H54 (cell line): ENCODE measurements around the gene ATXN1.
A peak's percentile ranks its signal among the peaks of the same experiment; 100 is the strongest.

Experiments used
- DNase-seq: peaks from one replicate; pipeline ENCODE4 v3.0.0; 2011; ENCODE audit warnings: low spot score, mixed read lengths; ENCODE audit not compliant: insufficient read length
- FAIRE-seq: peaks from 3 replicates; lab custom pipeline; 2011; peaks lifted over from hg19 to GRCh38; lab: Jason Lieb, UNC
- POLR2A ChIP-seq: IDR thresholded peaks from 2 replicates; pipeline ENCODE4 v1.6.1; 2011; ENCODE audit warnings: low read depth, mild to moderate bottlenecking, low read length

The ATXN1 gene

GRCh38 chr6:16339265-16339587, 422.0 kb downstream of the ATXN1 start:
- TF ChIP-seq POLR2A: no peak
- FAIRE-seq (no peak), DNase-seq (no peak)

GRCh38 chr6:16338577-16339264, 422.5 kb downstream of the ATXN1 start:
- FAIRE-seq (peak; percentile 82), DNase-seq (peak; percentile 90)
- TF ChIP-seq POLR2A: no peak

GRCh38 chr6:16337295-16337975, 423.8 kb downstream of the ATXN1 start:
- no peak for TF ChIP-seq POLR2A
- DNase-seq (no peak), FAIRE-seq (no peak)

- TF ChIP-seq POLR2A: no peak
- DNase-seq: no peak
- no peak for FAIRE-seq
Observed at GRCh38 chr6:16336911-16337294, 424.4 kb downstream of the ATXN1 start.

GRCh38 chr6:16336056-16336818, 425.0 kb downstream of the ATXN1 start:
- TF ChIP-seq POLR2A: no peak
- DNase-seq: no peak
- no peak for FAIRE-seq

GRCh38 chr6:16335176-16335575, 426.1 kb downstream of the ATXN1 start:
- DNase-seq: no peak
- no peak for FAIRE-seq
- no peak for TF ChIP-seq POLR2A

GRCh38 chr6:16334671-16335070, 426.6 kb downstream of the ATXN1 start:
- no peak for TF ChIP-seq POLR2A
- DNase-seq (no peak), FAIRE-seq (peak; percentile 58)

GRCh38 chr6:16333580-16333979, 427.7 kb downstream of the ATXN1 start:
- FAIRE-seq (peak; percentile 45), DNase-seq (no peak)
- TF ChIP-seq POLR2A: no peak

- DNase-seq: no peak
- no peak for TF ChIP-seq POLR2A
- FAIRE-seq: no peak
Observed at GRCh38 chr6:16332175-16332542, 429.1 kb downstream of the ATXN1 start.

- peak; percentile 71 for DNase-seq
- no peak for TF ChIP-seq POLR2A
- peak; percentile 23 for FAIRE-seq
Observed at GRCh38 chr6:16331384-16332174, 429.7 kb downstream of the ATXN1 start.

GRCh38 chr6:16329233-16329632, 432.0 kb downstream of the ATXN1 start:
- FAIRE-seq (no peak), DNase-seq (no peak)
- TF ChIP-seq POLR2A: no peak

- DNase-seq (no peak), FAIRE-seq (no peak)
- TF ChIP-seq POLR2A: no peak
Observed at GRCh38 chr6:16327777-16328325, 433.4 kb downstream of the ATXN1 start.

GRCh38 chr6:16326971-16327776, 434.1 kb downstream of the ATXN1 start:
- TF ChIP-seq POLR2A: no peak
- FAIRE-seq: no peak
- DNase-seq: no peak
